Omental fat pad (tissue), 4 donors: ENCODE measurements around the gene LRRC36. TPM values are rescaled to one million over a fixed set of nuclear protein-coding genes. Genes with fewer than 3 reads are reported as not detected.

Experiments used
- ATAC-seq: fragments of 150-250 bp; one replicate; pipeline ENCODE4 v1.9.1; 2016; ENCODE audit warnings: mild to moderate bottlenecking, moderate library complexity; ENCODE audit not compliant: low FRiP score
- DNase-seq: peaks from one replicate; pipeline ENCODE4 v3.0.0-alpha.2; 2019; ENCODE audit warnings: low spot score
- CTCF ChIP-seq, 3 donors: fragments of 450-650 bp; IDR thresholded peaks; one replicate each; pipeline ENCODE4 v1.5.1; 2016 to 2017; ENCODE audit warnings: antibody characterized with exemption in 3 of 3, mild to moderate bottlenecking in 3 of 3, moderate library complexity in 2 of 3
- total RNA-seq, 4 donors: library from RNA; depleted of rRNA; stranded (reverse); fragments of >200 nt; gene quantifications; one replicate each; pipeline ENCODE4 v1.1.0, GENCODE V29; 2016

The LRRC36 gene
- total RNA-seq, 4 donors from 2014 or later: 0.84 to 2.8 (median 1.0) TPM; not detected in 1

GRCh38 chr16:67284699-67285646 lies 41.6 kb upstream of the LRRC36 start:
- ATAC-seq (no peak), DNase-seq (no peak)
- no peak for TF ChIP-seq CTCF (IDR thresholded peaks at IDR 0.05)

GRCh38 chr16:67286441-67287235 lies 40.0 kb upstream of the LRRC36 start:
- DNase-seq: no peak
- ATAC-seq: no peak
- no peak for TF ChIP-seq CTCF (IDR thresholded peaks at IDR 0.05)

- no peak for TF ChIP-seq CTCF (IDR thresholded peaks at IDR 0.05)
- ATAC-seq (no peak), DNase-seq (no peak)
These were observed 38.7 kb upstream of the LRRC36 start for GRCh38 chr16:67287960-67288359.

GRCh38 chr16:67291461-67291860 lies 35.2 kb upstream of the LRRC36 start:
- no peak for TF ChIP-seq CTCF (IDR thresholded peaks at IDR 0.05)
- ATAC-seq (no peak), DNase-seq (no peak)

GRCh38 chr16:67294171-67294757 lies 32.4 kb upstream of the LRRC36 start:
- no peak for ATAC-seq
- no peak for TF ChIP-seq CTCF (IDR thresholded peaks at IDR 0.05)
- no peak for DNase-seq

- peak in 1 of 3 donors; percentile 0 for TF ChIP-seq CTCF (IDR thresholded peaks at IDR 0.05)
- DNase-seq (no peak), ATAC-seq (peak; percentile 71)
These were observed 31.7 kb upstream of the LRRC36 start for GRCh38 chr16:67294938-67295361.
